Muscle of back (tissue), 11 donors: ENCODE data around the gene C21orf91. TPM values are rescaled to one million over a fixed set of nuclear protein-coding genes. Genes with fewer than 3 reads are reported as not detected.

Experiments
- DNase-seq, 3 donors: peaks; one replicate each; pipeline versions ENCODE4 v3.0.0 to v3.0.0-alpha.2; 2013
- polyA plus RNA-seq, 10 donors: library from polyadenylated mRNA; unstranded; fragments of 120-200 nt; gene quantifications; one replicate each; pipeline ENCODE4 v1.2.1, GENCODE V29; 2013; ENCODE audit not compliant: insufficient read length in 10 of 10

The C21orf91 gene
- polyA plus RNA-seq, 10 donors: 13.4 to 21.7 (median 16.9) TPM

DNA sequence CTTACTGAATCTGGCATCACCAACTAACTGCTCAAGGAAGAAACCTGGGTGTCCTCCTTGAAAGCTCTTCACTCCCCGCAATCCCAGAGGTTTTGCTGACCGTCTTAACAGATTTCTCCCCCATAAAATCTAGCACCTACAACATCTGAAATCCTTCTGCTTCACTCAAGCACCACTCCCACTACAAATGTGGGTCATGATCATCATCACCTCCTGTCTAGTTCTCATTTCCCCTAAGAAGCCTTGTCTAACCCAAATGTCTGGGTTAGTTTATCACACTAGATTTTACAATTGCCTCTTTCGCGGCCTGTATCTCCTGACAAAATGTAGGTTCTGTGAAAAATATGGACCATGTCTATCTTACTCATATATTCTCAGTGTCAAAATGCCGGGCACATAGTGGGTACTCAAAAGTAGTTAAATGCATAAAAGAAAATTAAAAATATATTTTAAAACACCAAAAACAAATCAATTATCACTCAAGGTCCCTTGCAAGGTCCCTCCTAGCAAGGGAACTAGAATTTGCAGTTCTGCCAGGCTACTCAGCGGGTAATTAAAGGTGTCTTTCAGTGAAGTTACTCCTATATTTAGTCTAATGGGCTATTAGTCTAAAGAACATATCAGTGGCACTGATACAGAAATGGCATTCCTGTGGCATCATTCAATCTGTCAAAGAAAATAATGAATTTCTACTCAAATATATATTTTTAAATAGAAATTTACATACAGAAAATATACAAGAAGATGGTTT is 19.6 kb downstream of the C21orf91 start:
- no peak for DNase-seq

DNA sequence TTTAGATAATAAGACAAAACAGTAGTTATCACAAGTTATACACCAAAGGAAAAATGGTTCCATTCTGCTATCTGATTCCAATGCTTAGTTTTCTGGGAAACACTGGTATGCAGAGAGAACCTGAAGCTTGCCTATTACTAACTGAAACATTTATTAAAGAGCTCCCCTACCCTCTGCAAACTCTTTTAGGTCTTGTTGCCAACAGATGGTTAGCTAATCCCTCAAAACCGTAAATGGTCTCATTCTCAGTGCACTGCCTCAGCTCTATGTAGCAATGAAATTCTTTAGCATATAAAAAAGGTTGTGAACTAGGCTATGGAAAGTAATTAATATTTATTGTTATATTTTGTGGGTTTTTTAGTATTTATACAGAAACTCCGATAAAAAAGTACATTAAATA is 20.4 kb downstream of the C21orf91 start:
- peak in 1 of 3 donors; percentile 12 for DNase-seq

DNA sequence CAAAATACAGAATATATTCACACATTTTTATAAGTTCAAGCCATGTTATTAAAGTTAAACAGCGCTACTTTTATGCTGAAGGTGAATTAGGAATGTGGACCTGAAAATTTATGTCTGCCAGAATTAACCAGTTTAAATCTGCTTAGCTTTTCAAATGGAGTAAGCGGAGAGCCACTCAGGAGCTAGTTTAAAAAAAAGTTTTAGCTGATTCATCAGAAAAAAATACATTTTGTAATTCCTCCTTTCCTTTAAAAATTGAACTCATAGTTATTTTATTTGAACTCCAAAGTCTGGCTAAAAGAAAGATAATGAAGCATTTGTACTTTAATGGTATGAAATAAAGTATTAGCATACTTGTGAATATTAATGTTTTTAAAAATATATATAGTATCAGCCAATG is 21.2 kb downstream of the C21orf91 start:
- DNase-seq: no peak

DNA sequence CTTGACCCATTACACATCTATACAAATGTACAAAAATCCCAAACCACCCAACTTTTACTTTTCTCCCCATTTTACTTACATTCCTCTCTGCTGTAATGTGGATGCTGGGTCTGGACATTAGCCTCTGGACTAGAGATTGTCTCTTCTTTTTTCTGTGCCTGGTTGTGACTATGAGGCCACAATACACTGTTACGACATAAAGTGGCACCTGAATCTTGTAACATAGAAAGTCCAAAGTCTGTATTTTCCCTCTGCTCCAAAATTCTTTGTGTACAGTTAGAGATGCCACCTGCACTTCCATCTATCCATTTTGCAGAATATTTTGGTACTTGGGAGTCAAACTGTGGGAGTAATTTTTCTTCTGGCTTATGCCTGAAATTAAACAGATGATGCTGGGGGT is 22.7 kb downstream of the C21orf91 start:
- no peak for DNase-seq

DNA sequence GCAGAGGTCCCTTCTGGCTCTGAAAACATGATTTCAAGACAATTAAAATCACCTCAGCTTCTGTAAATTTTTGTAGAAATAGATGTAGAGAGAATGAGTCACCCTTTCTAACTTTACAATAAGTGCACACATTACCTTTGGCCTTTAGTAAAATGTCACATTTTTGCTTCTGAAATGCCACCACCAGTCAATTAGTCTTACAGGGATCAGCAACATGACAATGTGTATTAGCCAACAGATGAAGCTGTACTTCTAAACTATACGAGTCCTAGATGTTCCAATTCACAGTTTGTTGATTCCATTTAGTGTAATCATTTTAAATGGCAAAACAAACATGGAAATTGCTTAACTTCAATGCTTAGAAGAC is 23.1 kb downstream of the C21orf91 start:
- DNase-seq: no peak

DNA sequence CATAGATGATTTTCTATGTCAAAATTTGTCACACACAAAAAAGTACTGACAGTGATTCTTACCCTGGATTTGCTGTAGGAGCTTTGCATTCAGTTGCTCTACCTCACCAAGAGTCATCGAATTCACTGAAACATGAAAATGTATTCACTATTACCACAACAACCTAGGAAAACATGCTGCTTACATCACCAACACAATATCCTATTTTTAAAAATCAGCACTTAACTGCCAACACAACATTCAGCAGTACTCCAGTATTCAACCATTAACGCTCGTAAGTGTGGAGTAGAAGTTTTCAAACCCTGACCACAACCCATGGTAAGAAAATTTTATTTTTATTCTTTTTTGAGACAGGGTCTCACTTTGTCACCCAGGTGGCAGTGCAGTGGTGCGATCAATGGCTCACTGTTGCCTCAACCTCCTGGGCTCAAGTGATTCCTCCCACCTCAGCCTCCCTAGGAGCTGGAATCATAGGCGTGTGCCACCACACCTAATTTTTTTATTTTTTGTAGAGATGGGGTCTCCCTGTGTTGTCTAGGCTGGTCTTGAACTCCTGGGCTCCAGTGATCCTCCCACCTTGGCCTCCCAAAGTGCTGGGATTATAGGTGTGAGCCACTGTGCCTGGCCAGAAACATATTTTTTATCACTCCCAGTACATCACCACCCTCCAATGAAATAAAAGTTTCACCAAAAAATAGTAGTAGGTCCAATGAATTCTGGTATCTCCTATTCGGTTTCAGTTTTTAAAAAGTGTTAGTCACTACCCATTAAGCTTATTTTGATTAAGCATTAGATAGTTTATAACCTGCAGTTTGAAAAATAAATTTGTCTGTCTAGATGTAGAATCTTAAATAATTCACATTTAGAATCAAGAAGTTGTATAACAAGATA is 23.8 kb downstream of the C21orf91 start:
- no peak for DNase-seq

DNA sequence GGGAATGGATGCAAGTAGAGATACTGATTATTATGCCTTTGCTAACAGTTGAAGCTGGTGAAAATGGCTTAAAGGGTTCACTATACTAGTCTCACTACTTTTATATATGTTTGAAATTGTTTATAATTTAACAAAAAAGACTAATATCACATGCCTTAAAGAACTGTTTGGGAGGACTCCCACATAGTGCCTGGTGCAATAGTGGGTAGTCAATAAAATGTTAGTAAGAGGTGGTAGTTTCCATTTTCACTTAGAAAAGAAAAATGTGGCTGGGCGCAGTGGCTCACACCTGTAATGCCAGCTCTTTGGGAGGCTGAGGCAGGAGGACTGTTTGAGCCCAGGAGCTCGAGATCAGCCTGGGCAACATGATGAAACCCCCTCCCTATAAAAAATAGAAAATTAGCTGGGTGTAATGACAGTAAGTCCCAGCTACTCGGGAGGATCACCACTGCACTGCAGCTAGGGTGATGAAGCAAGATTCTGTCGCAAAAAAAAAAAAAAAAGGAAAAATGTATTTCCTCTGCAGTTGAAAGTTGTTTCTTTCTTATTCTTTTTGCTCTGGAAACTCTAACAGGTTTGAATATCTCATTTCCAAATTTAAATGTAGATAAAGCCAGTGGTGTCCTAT is 24.5 kb downstream of the C21orf91 start:
- no peak for DNase-seq

DNA sequence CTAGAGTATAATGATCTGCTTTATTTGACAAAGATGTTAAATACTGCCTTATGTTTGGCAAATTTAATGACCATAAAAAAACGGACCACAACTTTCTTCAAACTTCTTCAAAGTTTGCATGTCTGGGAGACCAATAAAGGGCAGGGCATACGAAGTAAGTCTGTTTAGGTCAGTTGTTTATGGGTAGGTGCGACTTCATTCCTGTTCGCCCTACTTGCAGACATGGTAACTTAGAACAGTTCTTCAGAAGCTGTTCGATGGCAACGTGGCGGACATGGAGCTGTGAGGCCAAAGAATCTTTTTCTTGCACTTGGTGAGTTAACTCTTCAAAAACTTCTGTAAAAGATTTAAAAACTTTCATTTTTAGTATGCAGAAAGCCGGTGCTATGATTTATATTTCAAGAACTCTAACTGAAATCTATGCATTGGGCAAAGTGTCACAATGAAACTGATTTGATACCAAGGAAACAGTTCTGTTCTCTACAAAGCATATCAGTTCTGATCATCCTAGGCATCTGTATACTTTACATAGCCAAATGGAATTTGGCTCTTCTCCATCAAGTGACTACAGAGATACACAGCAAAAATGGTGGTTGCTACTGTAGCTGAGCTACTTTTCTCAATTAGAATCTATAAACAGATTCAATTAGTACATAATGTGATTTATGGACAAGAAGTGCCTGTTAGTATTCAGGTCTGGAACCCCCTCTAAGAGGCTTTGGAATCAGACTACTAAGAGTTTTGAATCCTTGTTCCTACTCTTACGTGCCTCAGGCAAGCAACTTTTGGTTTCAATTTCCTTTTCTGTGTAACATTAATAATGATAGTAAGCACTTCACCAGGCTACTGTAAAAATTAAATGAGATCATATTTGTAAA is 25.7 kb downstream of the C21orf91 start:
- no peak for DNase-seq

DNA sequence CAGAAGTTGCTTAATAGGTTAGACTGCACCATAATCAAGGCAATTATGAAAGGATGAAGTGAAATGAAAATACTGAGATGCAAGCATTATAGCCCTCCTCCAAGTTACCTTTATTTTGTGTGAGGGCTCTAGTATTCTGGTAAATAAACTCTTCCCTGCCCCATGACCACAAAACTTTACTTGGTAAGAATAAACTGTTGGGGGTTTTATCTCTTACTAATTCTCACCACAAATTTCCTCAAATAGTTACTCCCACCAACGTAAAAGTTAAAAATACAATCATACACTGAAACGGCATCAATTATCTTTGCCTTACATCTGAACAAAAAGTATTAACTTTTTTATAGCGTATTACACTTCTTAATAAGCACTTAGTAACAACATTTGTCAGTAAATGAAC is 29.5 kb downstream of the C21orf91 start:
- DNase-seq: no peak

DNA sequence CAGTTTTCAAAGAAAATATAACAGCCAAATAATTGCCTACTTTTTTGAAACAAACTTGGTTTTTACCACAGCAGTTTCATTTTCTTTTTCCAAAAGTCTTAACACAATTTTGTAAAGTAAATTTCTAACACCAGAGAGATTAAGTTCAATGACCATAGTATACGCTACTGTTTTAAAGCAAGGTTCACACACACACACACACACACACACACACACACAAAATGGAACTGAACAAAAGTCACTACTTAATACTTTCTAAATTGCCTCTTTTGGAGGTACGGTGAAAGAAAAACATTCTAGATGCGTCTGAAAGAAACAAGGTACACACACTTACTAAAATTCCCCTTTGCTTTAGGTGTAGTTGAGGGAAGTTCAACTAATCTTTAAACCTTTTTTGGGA is 30.1 kb downstream of the C21orf91 start:
- DNase-seq: no peak

DNA sequence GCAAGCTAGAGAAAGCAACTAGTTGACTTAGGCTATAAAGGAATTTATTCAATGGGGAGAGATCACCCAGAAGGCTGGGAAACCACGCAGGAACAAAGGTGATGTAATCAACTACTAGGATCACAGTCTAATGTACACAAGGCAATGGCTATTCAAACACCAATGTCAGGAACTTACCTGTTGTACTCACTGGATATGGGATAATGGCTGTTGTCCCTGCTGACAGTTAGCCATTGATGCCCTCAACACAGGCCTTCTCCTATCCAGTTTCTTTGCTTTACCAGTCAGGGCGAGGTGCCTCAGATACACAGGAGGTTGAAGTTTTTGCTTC is 32.3 kb downstream of the C21orf91 start:
- no peak for DNase-seq

DNA sequence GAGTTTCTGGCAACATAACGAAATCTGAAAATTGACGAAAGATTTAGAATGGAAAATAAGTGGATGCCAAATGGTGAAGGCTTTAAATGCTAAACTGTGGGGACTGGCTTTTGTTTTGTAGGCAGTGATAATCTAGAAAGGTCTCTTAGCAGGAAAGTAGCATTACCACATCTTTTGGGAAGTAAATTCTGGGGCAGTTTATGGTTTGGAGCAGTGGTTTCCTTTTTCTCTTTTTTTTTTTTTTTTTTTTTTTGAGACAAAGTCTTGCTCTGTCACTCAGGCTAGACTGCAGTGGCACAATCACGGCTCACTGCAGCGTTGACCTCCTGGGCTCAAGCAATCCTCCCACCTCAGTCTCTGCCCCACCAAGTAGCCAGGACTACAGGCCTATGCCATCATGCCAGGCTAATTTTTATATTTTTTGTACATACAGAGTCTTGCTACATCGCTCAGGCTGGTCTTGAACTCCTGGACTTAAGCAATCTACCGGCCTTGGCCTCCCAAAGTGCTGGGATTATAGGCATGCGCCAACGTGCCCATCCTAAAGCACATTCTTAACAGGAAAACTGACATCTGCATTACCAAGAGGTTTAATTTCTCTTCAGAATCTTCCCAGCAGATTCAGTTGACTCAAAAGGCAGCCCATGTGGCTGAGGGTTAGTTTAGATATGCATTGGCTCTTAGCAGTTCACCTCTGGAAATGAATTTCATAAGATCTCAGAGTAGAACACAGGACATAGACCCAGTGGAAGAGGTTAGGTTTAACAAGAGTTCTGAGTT is 32.9 kb downstream of the C21orf91 start:
- no peak for DNase-seq

DNA sequence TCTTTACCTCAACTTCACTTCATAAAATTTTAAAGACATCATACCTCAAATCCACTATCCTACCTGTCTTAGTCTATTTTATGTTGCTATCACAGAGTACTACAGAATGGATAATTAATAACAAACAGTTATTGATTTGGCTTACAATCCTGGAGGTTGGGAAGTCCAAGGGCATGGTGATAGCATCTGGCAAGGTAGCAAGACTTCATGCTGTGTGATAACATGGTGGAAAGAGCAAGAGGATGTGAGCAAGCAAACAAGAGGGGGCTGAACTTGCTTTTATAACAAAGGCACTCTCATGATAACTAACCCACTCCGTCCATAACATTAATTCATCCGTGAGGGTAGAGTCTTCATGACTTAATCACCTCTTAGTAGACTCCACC is 33.8 kb downstream of the C21orf91 start:
- DNase-seq: no peak

DNA sequence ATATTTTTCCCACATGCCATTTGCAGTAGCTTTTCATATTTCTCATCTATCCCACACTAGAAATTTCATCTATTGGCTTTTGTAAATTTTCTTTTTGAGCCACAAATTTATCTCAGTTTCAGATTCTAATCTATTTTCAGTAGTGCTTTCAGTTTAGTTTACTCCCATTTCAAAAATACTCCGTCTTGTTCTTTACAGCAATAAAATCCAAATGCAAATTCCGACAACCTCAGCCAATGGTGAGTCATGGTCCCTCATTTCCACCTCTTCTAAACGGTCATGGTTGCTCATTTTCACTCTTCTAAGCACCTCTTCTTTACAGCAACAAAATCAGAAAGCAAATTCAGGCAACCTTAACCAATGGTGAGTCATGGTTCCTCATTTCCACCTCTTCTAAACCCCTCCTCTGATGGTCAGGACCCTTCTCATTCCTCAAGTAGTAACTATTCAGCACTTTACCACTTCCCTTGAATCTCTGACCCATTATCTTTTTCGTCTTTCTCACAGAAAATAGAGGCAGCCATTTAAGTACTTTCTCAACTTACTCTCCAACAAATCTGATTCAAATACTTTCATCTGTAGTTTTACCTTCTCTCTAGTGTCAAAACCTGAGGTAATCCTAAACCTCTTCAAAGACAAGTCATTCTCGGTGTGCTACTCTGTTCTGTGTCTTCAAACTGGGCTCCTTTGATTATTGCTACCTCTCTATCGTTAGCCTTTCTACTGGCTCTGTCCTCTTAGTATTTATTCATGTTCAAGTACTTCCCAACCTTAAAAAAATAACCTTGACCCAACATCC is 34.4 kb downstream of the C21orf91 start:
- no peak for DNase-seq

DNA sequence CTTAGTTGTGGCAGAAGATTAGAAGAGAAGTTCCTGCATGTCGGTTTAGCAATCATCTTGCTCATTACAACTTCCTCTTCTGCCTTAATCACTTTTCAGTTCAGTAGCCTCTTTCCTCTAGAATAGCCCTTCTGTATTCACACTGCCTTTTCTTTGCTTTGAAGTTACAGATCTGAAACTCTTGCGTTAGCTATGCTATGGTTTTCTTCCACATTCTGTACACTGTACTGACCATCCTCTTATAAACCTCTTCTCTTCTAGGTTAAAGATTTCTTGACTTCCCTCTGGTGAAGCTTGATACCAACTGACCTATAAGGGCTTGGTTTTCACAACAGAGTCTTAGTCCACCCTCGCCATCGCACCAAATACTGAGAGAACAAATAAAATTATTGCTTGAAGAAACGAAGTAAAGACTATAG is 35.0 kb downstream of the C21orf91 start:
- no peak for DNase-seq

DNA sequence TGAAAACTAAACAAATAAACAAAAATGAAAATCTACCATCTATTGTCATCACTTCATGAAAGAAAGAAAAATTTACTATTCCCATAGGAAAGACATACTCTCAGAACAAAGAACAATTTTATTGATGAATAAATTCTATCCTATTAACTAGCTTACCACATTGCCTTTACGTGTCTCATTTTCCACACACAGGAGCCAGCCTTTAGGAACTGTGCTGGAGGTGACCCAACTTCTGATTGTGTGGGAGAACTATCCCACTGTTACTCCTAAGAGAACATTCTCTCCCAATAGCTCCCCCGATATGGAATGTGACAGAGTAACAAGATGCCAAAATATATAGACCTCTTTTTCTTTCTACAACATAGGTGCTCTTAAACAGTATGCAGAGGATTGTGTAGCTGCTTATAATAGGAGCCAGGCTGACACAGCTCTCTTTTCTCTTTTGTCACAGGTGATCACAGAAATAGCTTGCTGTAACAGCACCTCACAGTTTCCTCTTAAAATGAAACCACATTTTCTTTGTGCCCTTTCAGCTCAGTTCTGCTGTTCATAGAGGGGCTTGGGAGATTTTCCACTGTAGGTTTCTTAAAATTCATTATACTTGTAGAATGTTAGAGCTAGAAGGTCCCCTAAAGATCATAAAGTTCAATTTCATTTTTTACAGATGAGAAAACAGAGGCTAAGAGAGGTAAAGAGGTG is 35.5 kb downstream of the C21orf91 start:
- peak in 1 of 3 donors; percentile 52 for DNase-seq

DNA sequence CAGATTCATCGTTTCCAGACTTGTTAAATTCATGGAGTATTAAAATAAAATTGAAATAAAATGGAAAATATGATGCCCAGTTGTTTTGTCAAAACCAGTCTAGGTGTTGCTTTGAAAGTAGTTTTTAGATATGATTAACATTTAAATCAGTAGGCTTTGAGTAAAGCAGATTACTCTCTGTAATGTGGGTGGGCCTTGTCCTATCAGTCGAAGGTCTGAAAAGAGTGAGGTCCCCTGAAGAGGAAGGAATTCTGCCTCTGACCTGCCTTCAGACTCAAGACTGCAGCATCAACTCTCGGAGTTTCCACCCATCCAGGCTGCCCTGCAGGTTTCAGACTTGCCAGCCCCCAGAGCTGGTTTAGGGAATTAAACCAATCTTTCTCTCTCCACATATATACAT is 36.2 kb downstream of the C21orf91 start:
- DNase-seq: no peak

DNA sequence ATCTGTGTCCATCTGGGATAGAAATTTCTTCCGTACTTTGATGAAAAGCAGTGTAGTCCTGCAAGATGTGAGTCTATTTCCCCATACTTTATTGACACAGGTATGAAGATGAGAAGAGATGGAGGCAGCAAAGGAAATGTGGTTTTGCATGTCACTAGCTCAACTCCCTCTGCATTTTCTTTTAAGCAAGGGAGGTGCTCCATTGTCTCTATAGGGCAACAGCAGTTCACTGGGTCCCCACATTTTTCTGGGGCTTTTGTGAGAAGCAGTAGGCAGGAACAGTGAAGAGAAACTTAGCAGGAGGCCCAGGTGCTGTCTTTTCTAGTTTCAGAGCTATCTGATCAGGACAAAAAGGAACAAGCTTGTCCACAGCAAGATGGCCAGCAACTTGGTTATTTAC is 37.1 kb downstream of the C21orf91 start:
- no peak for DNase-seq

DNA sequence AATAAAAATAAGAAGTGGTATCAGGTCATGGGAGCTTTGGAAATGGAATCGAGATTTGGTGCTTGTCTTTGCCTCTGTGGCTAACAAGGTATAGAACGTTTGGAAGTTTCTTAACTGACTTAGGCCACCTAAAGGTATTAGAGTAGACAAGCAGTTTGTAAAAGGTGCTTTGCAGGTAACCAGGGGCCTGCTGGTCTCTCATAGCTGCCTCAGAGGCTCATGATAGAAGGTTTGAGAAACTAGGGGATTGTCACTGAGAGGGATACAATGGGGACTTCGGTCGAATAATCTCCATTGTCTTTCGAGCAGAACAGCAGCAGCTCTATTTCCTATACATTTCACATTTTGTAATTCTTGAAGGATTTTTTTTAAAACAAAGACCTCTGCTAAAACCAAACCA is 37.6 kb downstream of the C21orf91 start:
- no peak for DNase-seq

DNA sequence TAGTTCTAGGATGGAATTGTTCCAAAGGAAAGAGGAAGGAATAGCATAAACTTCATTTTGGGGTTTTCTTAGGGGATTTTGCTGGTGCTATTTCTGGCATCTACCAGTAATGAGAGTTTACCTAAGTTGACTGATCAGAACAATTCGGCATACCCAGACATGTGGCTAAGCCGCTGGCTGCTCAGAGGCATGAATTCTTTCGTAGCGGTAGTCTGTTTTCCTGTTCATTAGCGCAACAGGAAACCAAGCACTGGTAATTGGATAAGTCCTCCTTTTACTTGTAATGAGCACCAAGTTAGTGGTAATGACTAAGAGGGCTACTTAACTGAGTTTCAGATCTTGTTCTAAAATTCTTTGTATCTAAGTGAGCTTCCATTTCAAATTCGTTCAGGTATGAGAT is 38.6 kb downstream of the C21orf91 start:
- no peak for DNase-seq
